H9 (cell line): ENCODE measurements around the gene LHX1. TPM values are rescaled to one million over a fixed set of nuclear protein-coding genes. Genes with fewer than 3 reads are reported as not detected.
A peak's percentile ranks its signal among the peaks of the same experiment; 100 is the strongest.

Experiments used
- DNase-seq: peaks from one replicate; pipeline ENCODE4 v3.0.0-alpha.2; 2017
- H2AFZ ChIP-seq: one replicate; pipeline ENCODE4 v1.6.1; 2013; ENCODE audit warnings: mild to moderate bottlenecking, low read length, control low read depth, moderate library complexity
- H2AK5ac ChIP-seq: 2 replicates; pipeline ENCODE4 v1.6.1; 2013; ENCODE audit warnings: low read length, control low read depth, mixed read lengths; ENCODE audit not compliant: insufficient read length
- H2BK120ac ChIP-seq: one replicate; pipeline ENCODE4 v1.6.1; 2013; ENCODE audit warnings: low read depth, mild to moderate bottlenecking, low read length, control low read depth, inconsistent platforms; ENCODE audit not compliant: poor library complexity, severe bottlenecking
- H2BK12ac ChIP-seq: 2 replicates; pipeline ENCODE4 v1.6.1; 2013; ENCODE audit warnings: low read length, control low read depth, mixed read lengths, low read depth; ENCODE audit not compliant: insufficient read length
- H2BK15ac ChIP-seq: 2 replicates; pipeline ENCODE4 v1.6.1; 2013; ENCODE audit warnings: low read depth, low read length, control low read depth
- H2BK20ac ChIP-seq: one replicate; pipeline ENCODE4 v1.6.1; 2013; ENCODE audit warnings: low read depth, mild to moderate bottlenecking, low read length, control low read depth, inconsistent platforms; ENCODE audit not compliant: poor library complexity, severe bottlenecking
- H2BK5ac ChIP-seq: 2 replicates; pipeline ENCODE4 v1.6.1; 2013; ENCODE audit warnings: low read length, control low read depth, mixed read lengths; ENCODE audit not compliant: insufficient read length
- H3K14ac ChIP-seq: 2 replicates; pipeline ENCODE4 v1.6.1; 2013; ENCODE audit warnings: low read length, control low read depth; ENCODE audit not compliant: insufficient read depth
- H3K18ac ChIP-seq: 2 replicates; pipeline ENCODE4 v1.6.1; 2013; ENCODE audit warnings: low read depth, mild to moderate bottlenecking, mixed read lengths, low read length, control low read depth; ENCODE audit not compliant: insufficient read length
- H3K23ac ChIP-seq: 2 replicates; pipeline ENCODE4 v1.6.1; 2013; ENCODE audit warnings: low read length, control low read depth, mixed read lengths, low read depth; ENCODE audit not compliant: insufficient read length
- H3K23me2 ChIP-seq: 2 replicates; pipeline ENCODE4 v1.6.1; 2013; ENCODE audit warnings: low read depth, mild to moderate bottlenecking, mixed read lengths, low read length, control low read depth; ENCODE audit not compliant: insufficient read length, poor library complexity, severe bottlenecking
- H3K27ac ChIP-seq: 2 replicates; pipeline ENCODE4 v1.5.1; 2013; ENCODE audit warnings: low read length, control low read depth, mixed read lengths, low read depth; ENCODE audit not compliant: insufficient read length
- H3K27me3 ChIP-seq: 2 replicates; pipeline ENCODE4 v1.6.1; 2013; ENCODE audit warnings: low read length, control low read depth, inconsistent platforms; ENCODE audit not compliant: insufficient read depth
- H3K4ac ChIP-seq: 2 replicates; pipeline ENCODE4 v1.6.1; 2013; ENCODE audit warnings: low read depth, mild to moderate bottlenecking, control low read depth, inconsistent platforms, low read length, moderate library complexity
- H3K4me1 ChIP-seq: 2 replicates; pipeline ENCODE4 v1.6.1; 2013; ENCODE audit warnings: low read length, control low read depth, inconsistent platforms; ENCODE audit not compliant: insufficient read depth
- H3K4me2 ChIP-seq: 2 replicates; pipeline ENCODE4 v1.6.1; 2013; ENCODE audit warnings: low read length, control low read depth, mixed read lengths; ENCODE audit not compliant: insufficient read length, insufficient read depth
- H3K56ac ChIP-seq: 2 replicates; pipeline ENCODE4 v1.6.1; 2013; ENCODE audit warnings: low read depth, mild to moderate bottlenecking, mixed read lengths, low read length, control low read depth; ENCODE audit not compliant: insufficient read length
- H3K79me1 ChIP-seq: 2 replicates; pipeline ENCODE4 v1.6.1; 2013; ENCODE audit warnings: low read depth, mild to moderate bottlenecking, moderate library complexity, low read length, control low read depth, inconsistent platforms; ENCODE audit not compliant: insufficient read depth, poor library complexity, severe bottlenecking
- H3K79me2 ChIP-seq: 2 replicates; pipeline ENCODE4 v1.6.1; 2013; ENCODE audit warnings: low read length, control low read depth, inconsistent platforms; ENCODE audit not compliant: insufficient read depth
- H3K9ac ChIP-seq: 2 replicates; pipeline ENCODE4 v1.6.1; 2013; ENCODE audit warnings: low read length, control low read depth, mixed read lengths; ENCODE audit not compliant: insufficient read length; ENCODE audit errors: extremely low read depth
- H3K9me3 ChIP-seq: one replicate; pipeline ENCODE4 v1.6.1; 2013; ENCODE audit warnings: low read depth, low read length, inconsistent platforms; ENCODE audit not compliant: control insufficient read depth
- H3T11ph ChIP-seq: one replicate; pipeline ENCODE4 v1.6.1; 2013; ENCODE audit warnings: mild to moderate bottlenecking, low read length, control low read depth, inconsistent platforms
- H4K20me1 ChIP-seq: one replicate; pipeline ENCODE4 v1.6.1; 2013; ENCODE audit not compliant: control insufficient read depth, insufficient read length, insufficient read depth
- H4K5ac ChIP-seq: 2 replicates; pipeline ENCODE4 v1.6.1; 2013; ENCODE audit warnings: low read depth, mild to moderate bottlenecking, mixed read lengths, low read length, control low read depth; ENCODE audit not compliant: insufficient read length
- H4K8ac ChIP-seq: replicated peaks from 2 replicates; pipeline ENCODE4 v1.6.1; 2013; ENCODE audit warnings: low read length, control low read depth, mixed read lengths, low read depth; ENCODE audit not compliant: insufficient read length
- H4K91ac ChIP-seq: 2 replicates; pipeline ENCODE4 v1.6.1; 2013; ENCODE audit warnings: low read depth, mild to moderate bottlenecking, moderate library complexity, mixed read lengths, low read length, control low read depth; ENCODE audit not compliant: insufficient read length
- H3K27ac Mint-ChIP-seq, 3 experiments: 2 replicates in 2 of 3; 3 replicates in 1 of 3; pipeline ENCODE4 v1.8.0; 2020 to 2021; ENCODE audit warnings: mixed read lengths in 3 of 3, mild to moderate bottlenecking in 1 of 3, moderate library complexity in 1 of 3
- H3K27me3 Mint-ChIP-seq: 2 replicates; pipeline ENCODE4 v1.8.0; 2021; ENCODE audit warnings: low read depth, mild to moderate bottlenecking, moderate library complexity, mixed read lengths
- H3K36me3 Mint-ChIP-seq, 3 experiments: 2 replicates in 2 of 3; 3 replicates in 1 of 3; pipeline ENCODE4 v1.8.0; 2020 to 2021; ENCODE audit warnings: low read depth in 3 of 3, mixed read lengths in 3 of 3; ENCODE audit not compliant: insufficient read depth in 1 of 3
- H3K4me1 Mint-ChIP-seq, 2 experiments: 2 replicates each; pipeline ENCODE4 v1.8.0; 2020; ENCODE audit warnings: mixed read lengths in 2 of 2
- H3K4me3 Mint-ChIP-seq, 2 experiments: 2 replicates in 1 of 2; 3 replicates in 1 of 2; pipeline ENCODE4 v1.8.0; 2020 to 2021; ENCODE audit warnings: mild to moderate bottlenecking in 2 of 2, mixed read lengths in 2 of 2, moderate library complexity in 1 of 2
- H3K9me3 Mint-ChIP-seq, 2 experiments: 2 replicates in 1 of 2; 3 replicates in 1 of 2; pipeline ENCODE4 v1.8.0; 2020; ENCODE audit warnings: mild to moderate bottlenecking in 2 of 2, mixed read lengths in 2 of 2, moderate library complexity in 1 of 2
- WGBS: extraction: QIAGEN DNeasy Blood & Tissue Kit; methylation state at CpG from one replicate; pipeline ENCODE4 v1.1.7; 2013; ENCODE audit warnings: missing lambda C conversion rate, low lambda C conversion rate, mixed read lengths; ENCODE audit not compliant: insufficient read length; ENCODE audit errors: extremely low coverage; 5-methylcytosine and 5-hydroxymethylcytosine counted together
- long read RNA-seq: library from polyadenylated mRNA; unstranded; transcript quantifications from one replicate; pipeline ENCODE4 v2.0.0, GENCODE V29; 2020
- total RNA-seq: library from RNA; stranded (reverse); gene quantifications from 2 replicates; pipeline ENCODE4 v1.2.1, GENCODE V29; 2021
- TF ChIP-seq, protein P1 (sequence below): fragments of 200-600 bp; sonication (generic); conservative IDR thresholded peaks from 3 replicates; pipeline ENCODE4 v1.8.0; 2021; ENCODE audit warnings: antibody characterized with exemption, mild to moderate bottlenecking

Gene LHX1
- 0.20 and 0.22 TPM in 2 replicates for total RNA-seq
- long read RNA-seq, partial matches to known transcripts: 0 of 1 reads
- long read RNA-seq, other reads (novel, unspliced or antisense): 0 of 1 reads

DNA sequence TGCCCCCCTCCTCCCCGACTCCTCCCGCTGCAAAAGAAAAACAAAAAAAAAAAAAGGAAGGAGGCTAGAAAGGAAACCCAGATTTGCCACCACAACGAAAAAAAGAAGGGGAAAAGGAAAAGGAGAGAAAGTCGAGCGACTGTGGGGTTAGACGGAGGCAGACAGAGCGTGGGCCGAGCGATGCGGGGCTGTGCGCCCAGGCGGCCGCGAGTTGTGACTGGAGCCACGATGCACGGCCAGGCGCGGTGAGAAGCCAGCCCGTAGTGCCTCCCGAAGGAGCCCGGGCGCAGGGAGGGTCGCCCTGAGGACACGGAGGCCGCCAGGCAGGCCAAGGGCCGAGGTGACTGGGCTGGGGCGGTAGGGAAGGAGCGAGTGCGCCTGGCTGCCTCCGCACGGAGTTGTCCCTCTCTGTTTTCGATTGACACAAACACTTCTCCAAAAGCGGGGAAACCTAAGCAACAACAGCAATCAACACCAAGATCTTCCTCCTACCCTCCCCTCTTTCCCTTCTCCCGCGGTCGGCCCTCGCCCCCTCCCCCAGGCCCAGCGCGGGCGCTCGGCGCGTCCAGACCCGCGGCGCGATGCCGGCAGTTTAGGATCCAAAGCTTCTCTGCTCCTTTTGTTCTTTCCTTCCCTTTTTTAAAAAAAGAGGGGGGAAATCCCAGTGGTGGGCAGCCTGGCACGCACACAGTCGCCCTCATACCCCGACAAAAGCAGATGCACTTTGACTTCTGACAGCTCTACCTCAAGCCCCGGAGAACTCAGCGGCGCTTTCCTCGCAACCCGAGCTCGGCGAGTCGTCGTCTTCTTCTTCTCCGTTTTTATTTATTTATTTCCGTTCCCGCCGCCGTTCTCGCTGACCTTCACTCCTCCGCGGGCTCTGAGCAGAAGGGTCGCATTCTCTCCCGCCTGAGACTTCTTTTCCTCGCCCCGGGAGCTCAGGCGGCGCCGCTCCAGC lies at the start of gene LHX1:
Gene LHX1, plus strand, starts transcription at position 475 of the 958 bp plus-strand sequence. CDS start 723 bp downstream, outside the sequence.
- Histone ChIP-seq H2AFZ (no peak within 1 kb of the TSS), H2BK15ac (no peak within 1 kb of the TSS), H2BK20ac (no peak within 1 kb of the TSS), H4K91ac (no peak within 1 kb of the TSS), H3K9ac (no peak within 1 kb of the TSS), H3K23me2 (peaks cover 30% of the 10 kb centered on the region), H2BK12ac (no peak within 1 kb of the TSS), H3K27me3 (peaks cover 86% of the 10 kb centered on the region), H3K56ac (no peak within 1 kb of the TSS), H3K79me2 (no peaks in the 10 kb centered on the region), H3K4me1 (no peaks in the 10 kb centered on the region; the same call in 1 of the 2 replicates), H3T11ph (no peak within 1 kb of the TSS), H3K4ac (no peak within 1 kb of the TSS), H3K27ac (no peak within 1 kb of the TSS), H4K5ac (no peak within 1 kb of the TSS), H2BK120ac (no peak within 1 kb of the TSS), H3K79me1 (no peaks in the 10 kb centered on the region), H3K9me3 (no peaks in the 10 kb centered on the region), H3K4me2 (peak within 1 kb of the TSS; percentile 65), H4K20me1 (peaks cover 4% of the 10 kb centered on the region), H3K23ac (no peak within 1 kb of the TSS), H2BK5ac (no peak within 1 kb of the TSS), H3K18ac (no peak within 1 kb of the TSS), H2AK5ac (no peak within 1 kb of the TSS), H3K14ac (no peak within 1 kb of the TSS; the same call in 1 of the 2 replicates), H4K8ac (no peak within 1 kb of the TSS)
- TF ChIP-seq, protein P1, sequence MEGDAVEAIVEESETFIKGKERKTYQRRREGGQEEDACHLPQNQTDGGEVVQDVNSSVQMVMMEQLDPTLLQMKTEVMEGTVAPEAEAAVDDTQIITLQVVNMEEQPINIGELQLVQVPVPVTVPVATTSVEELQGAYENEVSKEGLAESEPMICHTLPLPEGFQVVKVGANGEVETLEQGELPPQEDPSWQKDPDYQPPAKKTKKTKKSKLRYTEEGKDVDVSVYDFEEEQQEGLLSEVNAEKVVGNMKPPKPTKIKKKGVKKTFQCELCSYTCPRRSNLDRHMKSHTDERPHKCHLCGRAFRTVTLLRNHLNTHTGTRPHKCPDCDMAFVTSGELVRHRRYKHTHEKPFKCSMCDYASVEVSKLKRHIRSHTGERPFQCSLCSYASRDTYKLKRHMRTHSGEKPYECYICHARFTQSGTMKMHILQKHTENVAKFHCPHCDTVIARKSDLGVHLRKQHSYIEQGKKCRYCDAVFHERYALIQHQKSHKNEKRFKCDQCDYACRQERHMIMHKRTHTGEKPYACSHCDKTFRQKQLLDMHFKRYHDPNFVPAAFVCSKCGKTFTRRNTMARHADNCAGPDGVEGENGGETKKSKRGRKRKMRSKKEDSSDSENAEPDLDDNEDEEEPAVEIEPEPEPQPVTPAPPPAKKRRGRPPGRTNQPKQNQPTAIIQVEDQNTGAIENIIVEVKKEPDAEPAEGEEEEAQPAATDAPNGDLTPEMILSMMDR: no peak
- H3K4me1 Mint-ChIP-seq: peaks cover 61 to 77% of the 10 kb centered on the region in 2 experiments
- WGBS: no CpG with 5 or more reads among the region's 75 CpGs
- peaks cover 0 to 3% of the 10 kb centered on the region in 2 experiments; a peak in 1 of 5 replicates for H3K9me3 Mint-ChIP-seq
- H3K4me3 Mint-ChIP-seq: peak within 1 kb of the TSS; percentile 57 to 91
- no peaks in the 10 kb centered on the region; a peak in 1 of 7 replicates for H3K36me3 Mint-ChIP-seq
- peak; percentile 70 for DNase-seq
- no peak within 1 kb of the TSS; a peak in 1 of 7 replicates for H3K27ac Mint-ChIP-seq
- peaks cover 100% of the 10 kb centered on the region for H3K27me3 Mint-ChIP-seq
